Measurements from ENCODE around the gene TAOK2. TPM values are rescaled to one million over a fixed set of nuclear protein-coding genes. Genes with fewer than 3 reads are reported as not detected.

The TAOK2 gene
- total and polyA plus RNA-seq, 2 of the 4 experiments (the other 2 are of a cell fraction) = 23.0 to 31.7 TPM

- H4K20me1 ChIP-seq (ENCODE audit: insufficient read depth, low read length) = no peaks in the 10 kb centered on the region
- TF ChIP-seq, protein P1, sequence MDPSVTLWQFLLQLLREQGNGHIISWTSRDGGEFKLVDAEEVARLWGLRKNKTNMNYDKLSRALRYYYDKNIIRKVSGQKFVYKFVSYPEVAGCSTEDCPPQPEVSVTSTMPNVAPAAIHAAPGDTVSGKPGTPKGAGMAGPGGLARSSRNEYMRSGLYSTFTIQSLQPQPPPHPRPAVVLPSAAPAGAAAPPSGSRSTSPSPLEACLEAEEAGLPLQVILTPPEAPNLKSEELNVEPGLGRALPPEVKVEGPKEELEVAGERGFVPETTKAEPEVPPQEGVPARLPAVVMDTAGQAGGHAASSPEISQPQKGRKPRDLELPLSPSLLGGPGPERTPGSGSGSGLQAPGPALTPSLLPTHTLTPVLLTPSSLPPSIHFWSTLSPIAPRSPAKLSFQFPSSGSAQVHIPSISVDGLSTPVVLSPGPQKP (IDR thresholded peaks at IDR 0.05; ENCODE audit: borderline replicate concordance, low read depth, low read length) = no peak
- TF ChIP-seq RFX5 (IDR thresholded peaks at IDR 0.05; ENCODE audit: low read depth, low read length) (no peak), CEBPB (IDR thresholded peaks at IDR 0.05; ENCODE audit: low read depth, low read length) (no peak), MAZ (IDR thresholded peaks at IDR 0.05; ENCODE audit: borderline replicate concordance, low read depth, low read length) (no peak), FOS (IDR thresholded peaks at IDR 0.05; ENCODE audit: low read depth, low read length) (no peak), MXI1 (IDR thresholded peaks at IDR 0.05; ENCODE audit: borderline replicate concordance, low read depth, low read length) (no peak), NFE2L2 (IDR thresholded peaks at IDR 0.05; ENCODE audit: low read depth, low read length) (no peak), RAD21 (IDR thresholded peaks at IDR 0.05; ENCODE audit: low read length) (no peak), POLR2A (IDR thresholded peaks at IDR 0.05; ENCODE audit: low read depth, low read length) (no peak), RCOR1 (IDR thresholded peaks at IDR 0.05; ENCODE audit: insufficient replicate concordance, low read length) (no peak), USF2 (IDR thresholded peaks at IDR 0.05; ENCODE audit: low read depth, low read length) (no peak), BHLHE40 (IDR thresholded peaks at IDR 0.05; ENCODE audit: low read depth, low read length) (no peak), CHD1 (IDR thresholded peaks at IDR 0.05; ENCODE audit: low read depth, low read length) (no peak), SMC3 (IDR thresholded peaks at IDR 0.05; ENCODE audit: low read depth, low read length) (no peak), MAFK (IDR thresholded peaks at IDR 0.05; ENCODE audit: low read depth, low read length) (no peak)
- TF ChIP-seq, protein P2, sequence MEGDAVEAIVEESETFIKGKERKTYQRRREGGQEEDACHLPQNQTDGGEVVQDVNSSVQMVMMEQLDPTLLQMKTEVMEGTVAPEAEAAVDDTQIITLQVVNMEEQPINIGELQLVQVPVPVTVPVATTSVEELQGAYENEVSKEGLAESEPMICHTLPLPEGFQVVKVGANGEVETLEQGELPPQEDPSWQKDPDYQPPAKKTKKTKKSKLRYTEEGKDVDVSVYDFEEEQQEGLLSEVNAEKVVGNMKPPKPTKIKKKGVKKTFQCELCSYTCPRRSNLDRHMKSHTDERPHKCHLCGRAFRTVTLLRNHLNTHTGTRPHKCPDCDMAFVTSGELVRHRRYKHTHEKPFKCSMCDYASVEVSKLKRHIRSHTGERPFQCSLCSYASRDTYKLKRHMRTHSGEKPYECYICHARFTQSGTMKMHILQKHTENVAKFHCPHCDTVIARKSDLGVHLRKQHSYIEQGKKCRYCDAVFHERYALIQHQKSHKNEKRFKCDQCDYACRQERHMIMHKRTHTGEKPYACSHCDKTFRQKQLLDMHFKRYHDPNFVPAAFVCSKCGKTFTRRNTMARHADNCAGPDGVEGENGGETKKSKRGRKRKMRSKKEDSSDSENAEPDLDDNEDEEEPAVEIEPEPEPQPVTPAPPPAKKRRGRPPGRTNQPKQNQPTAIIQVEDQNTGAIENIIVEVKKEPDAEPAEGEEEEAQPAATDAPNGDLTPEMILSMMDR (conservative IDR thresholded peaks at IDR 0.05; ENCODE audit: low read depth, low read length) = no peak
- CTCF ChIA-PET = no interaction called here
- no peak for ATAC-seq (ENCODE audit: low read depth)
- H3K4me2 ChIP-seq (ENCODE audit: low read depth, low read length) = no peak overlapping the region
- no peaks in the 10 kb centered on the region for H3K9me3 ChIP-seq (ENCODE audit: control insufficient read depth, insufficient read depth, low read length)
- H4K5ac ChIP-seq (ENCODE audit: low read depth, low read length) = no peak overlapping the region
- H3K56ac ChIP-seq (ENCODE audit: extremely low read depth, insufficient read depth, low read length) = no peak overlapping the region
- H3K14ac ChIP-seq (replicated peaks; ENCODE audit: low read depth, low read length) = no peak overlapping the region
- H3K4ac ChIP-seq (ENCODE audit: low read depth, low read length) = no peak overlapping the region
- no peak overlapping the region for H3K23ac ChIP-seq (ENCODE audit: low read depth, low read length)
- H3K36me3 ChIP-seq (ENCODE audit: control insufficient read depth, insufficient read depth, low read length) = no peaks in the 10 kb centered on the region
- no peak overlapping the region for H4K8ac ChIP-seq (ENCODE audit: low read depth in 2 of 2, low read length in 2 of 2)
- no peak overlapping the region for H2BK20ac ChIP-seq (ENCODE audit: low read depth, low read length)
- peaks cover 6% of the 10 kb centered on the region for H3K27me3 ChIP-seq (ENCODE audit: control insufficient read depth, insufficient read depth, low read length)
- no peak overlapping the region for H3K4me3 ChIP-seq (ENCODE audit: insufficient read depth, low read depth, low read length)
- no peak overlapping the region for H3K27ac ChIP-seq (ENCODE audit: insufficient read depth, low read length)
- POLR2A ChIA-PET (ENCODE audit: unreplicated experiment) = no interaction called here
- no CpG with 5 or more reads among the region's 8 CpGs for WGBS, 2 experiments (ENCODE audit: extremely low coverage in 2 of 2, insufficient read length in 1 of 2)
- dilution Hi-C loops (cut with HindIII; ENCODE audit: low sequenced_read_pairs, unreplicated experiment) = no loop called here
- no peak overlapping the region for H2BK15ac ChIP-seq (ENCODE audit: low read depth, low read length)
- H3K9me1 ChIP-seq (ENCODE audit: insufficient read depth, low read length) = no peaks in the 10 kb centered on the region
- H3K4me1 ChIP-seq (ENCODE audit: control insufficient read depth, insufficient read depth, low read length) = no peaks in the 10 kb centered on the region
- no peak overlapping the region for H4K91ac ChIP-seq (ENCODE audit: insufficient read depth, low read depth, low read length)
- H2BK120ac ChIP-seq (ENCODE audit: low read depth, low read length) = no peak overlapping the region
- H2AK5ac ChIP-seq (ENCODE audit: low read depth, low read length) = no peak overlapping the region
- intact Hi-C loops (cut with micrococcal nuclease) = no loop called here
- no peaks in the 10 kb centered on the region for H3K79me1 ChIP-seq (ENCODE audit: low read depth in 1 of 2, low read length in 2 of 2)
- H3K9ac ChIP-seq (ENCODE audit: low read depth, low read length) = no peak overlapping the region
- no peak overlapping the region for H2AFZ ChIP-seq (replicated peaks; ENCODE audit: low read length, poor library complexity)
- H3K18ac ChIP-seq (ENCODE audit: low read depth, low read length) = no peak overlapping the region
- in situ Hi-C loops (cut with MboI; ENCODE audit: low sequenced_read_pairs) = no loop called here
- H2BK5ac ChIP-seq (ENCODE audit: low read depth, low read length, poor library complexity, severe bottlenecking) = no peak overlapping the region
- DNase-seq = no peak
- BruUV-seq (replicated peaks) = no TSS peak
- H2AK9ac ChIP-seq (replicated peaks; ENCODE audit: low read depth, low read length, poor library complexity) = no peak overlapping the region
Measured at GRCh38 chr16:30016555-30017276, 43.0 kb downstream of the TAOK2 start.
